HG02885 (cell line): ENCODE measurements around the gene PHLPP1.
"Not testable (repeated sequence)": the region's sequence is repeated elsewhere in the genome, so short reads cannot be mapped to it uniquely, and the experiment has no call there.

Experiments used
- ATAC-seq: cut with Tn5 transposase; IDR thresholded peaks from one replicate; pipeline ENCODE4 v1.9.1; 2021; ENCODE audit warnings: mild to moderate bottlenecking; ENCODE audit not compliant: unreplicated experiment, poor library complexity

Gene PHLPP1

GRCh38 chr18:62799977-62800376 lies 84.6 kb downstream of the PHLPP1 start:
- no peak for ATAC-seq

- no peak for ATAC-seq
Measured at GRCh38 chr18:62802523-62802922, 87.2 kb downstream of the PHLPP1 start.

GRCh38 chr18:62807396-62807795 lies 92.1 kb downstream of the PHLPP1 start:
- ATAC-seq = no peak

- no peak for ATAC-seq
Measured at GRCh38 chr18:62808123-62808522, 92.8 kb downstream of the PHLPP1 start.

GRCh38 chr18:62809445-62809844 lies 94.1 kb downstream of the PHLPP1 start:
- not testable (repeated sequence) for ATAC-seq

- ATAC-seq = no peak
Measured at GRCh38 chr18:62809900-62810299, 94.6 kb downstream of the PHLPP1 start.

GRCh38 chr18:62810682-62811081 lies 95.3 kb downstream of the PHLPP1 start:
- ATAC-seq = no peak

- no peak for ATAC-seq
Measured at GRCh38 chr18:62811674-62812073, 96.3 kb downstream of the PHLPP1 start.

GRCh38 chr18:62812242-62812641 lies 96.9 kb downstream of the PHLPP1 start:
- ATAC-seq = no peak

- no peak for ATAC-seq
Measured at GRCh38 chr18:62812876-62813275, 97.5 kb downstream of the PHLPP1 start.

GRCh38 chr18:62814132-62814759 lies 98.9 kb downstream of the PHLPP1 start:
- no peak for ATAC-seq

- no peak for ATAC-seq
Measured at GRCh38 chr18:62825382-62825781, 110.0 kb downstream of the PHLPP1 start.

GRCh38 chr18:62827397-62827796 lies 112.1 kb downstream of the PHLPP1 start:
- no peak for ATAC-seq

GRCh38 chr18:62828091-62828640 lies 112.8 kb downstream of the PHLPP1 start:
- ATAC-seq = no peak

- no peak for ATAC-seq
Measured at GRCh38 chr18:62828852-62829251, 113.5 kb downstream of the PHLPP1 start.

GRCh38 chr18:62829936-62830335 lies 114.6 kb downstream of the PHLPP1 start:
- ATAC-seq = no peak

- peak; percentile 51 for ATAC-seq
Measured at GRCh38 chr18:62832282-62832681, 116.9 kb downstream of the PHLPP1 start.

GRCh38 chr18:62833494-62833893 lies 118.2 kb downstream of the PHLPP1 start:
- no peak for ATAC-seq

GRCh38 chr18:62834715-62835114 lies 119.4 kb downstream of the PHLPP1 start:
- ATAC-seq = no peak

- ATAC-seq = no peak
Measured at GRCh38 chr18:62837011-62837410, 121.7 kb downstream of the PHLPP1 start.

- peak; percentile 65 for ATAC-seq
Measured at GRCh38 chr18:62838475-62839098, 123.2 kb downstream of the PHLPP1 start.
